Measurements from ENCODE around the gene PUM1.

The PUM1 gene

DNA sequence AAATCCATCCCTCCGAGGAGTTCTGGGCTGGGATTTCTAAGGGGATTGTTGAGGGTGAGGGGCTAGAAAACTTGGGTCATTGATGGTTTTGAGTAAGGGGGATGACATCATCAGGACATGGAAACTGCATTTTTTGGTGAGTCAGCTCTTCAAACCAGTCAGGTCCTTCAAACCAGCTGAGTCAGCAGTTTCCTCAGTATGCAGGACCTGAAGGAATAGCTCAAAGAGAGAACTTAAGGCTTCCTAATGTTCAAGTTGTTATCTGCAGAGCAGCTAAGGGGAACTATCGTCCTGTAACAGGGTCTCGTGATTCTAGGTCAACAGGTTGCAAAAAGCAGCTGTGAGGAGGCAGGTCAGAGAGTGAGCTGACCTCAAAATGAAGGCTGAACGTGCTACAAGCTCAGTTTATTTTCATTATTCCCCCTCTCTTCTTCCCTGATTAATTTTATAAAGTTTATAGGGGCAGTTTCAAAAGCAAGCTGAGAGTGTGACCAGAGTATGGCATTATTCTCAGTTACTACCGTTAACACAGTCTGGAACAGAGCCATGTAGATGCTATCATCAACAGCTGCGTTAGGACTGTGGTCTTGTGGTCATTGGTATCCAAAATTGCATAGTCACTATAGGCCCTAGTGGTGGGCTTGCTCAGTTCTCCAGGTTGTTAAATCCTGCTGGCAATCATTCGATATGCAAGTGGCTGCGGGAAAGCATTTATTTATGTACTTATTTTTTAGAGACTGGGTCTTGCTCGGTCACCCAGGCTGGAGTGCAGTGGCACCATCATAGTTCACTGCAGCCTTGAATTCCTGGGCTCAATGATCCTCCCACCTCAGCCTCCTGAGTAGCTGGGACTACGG lies 146.3 kb downstream of the PUM1 start:
- no peak for DNase-seq

DNA sequence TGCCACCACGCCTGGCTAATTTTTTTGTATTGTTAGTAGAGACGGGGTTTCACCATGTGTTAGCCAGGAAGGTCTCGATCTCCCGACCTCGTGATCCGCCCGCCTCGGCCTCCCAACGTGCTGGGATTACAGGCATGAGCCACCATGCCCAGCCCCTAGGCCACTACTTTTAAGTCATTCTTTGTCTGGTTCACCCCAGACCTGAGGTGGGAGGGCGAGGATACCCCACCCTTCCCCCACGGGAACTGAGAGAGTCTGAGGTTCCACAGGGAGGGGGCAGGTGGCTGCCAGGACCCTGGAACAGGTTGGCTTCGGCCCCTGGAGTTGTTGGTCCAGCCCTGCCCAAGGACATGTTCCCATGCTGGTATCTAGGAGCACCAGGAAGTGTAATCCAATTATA lies 149.2 kb downstream of the PUM1 start:
- no peak for DNase-seq

DNA sequence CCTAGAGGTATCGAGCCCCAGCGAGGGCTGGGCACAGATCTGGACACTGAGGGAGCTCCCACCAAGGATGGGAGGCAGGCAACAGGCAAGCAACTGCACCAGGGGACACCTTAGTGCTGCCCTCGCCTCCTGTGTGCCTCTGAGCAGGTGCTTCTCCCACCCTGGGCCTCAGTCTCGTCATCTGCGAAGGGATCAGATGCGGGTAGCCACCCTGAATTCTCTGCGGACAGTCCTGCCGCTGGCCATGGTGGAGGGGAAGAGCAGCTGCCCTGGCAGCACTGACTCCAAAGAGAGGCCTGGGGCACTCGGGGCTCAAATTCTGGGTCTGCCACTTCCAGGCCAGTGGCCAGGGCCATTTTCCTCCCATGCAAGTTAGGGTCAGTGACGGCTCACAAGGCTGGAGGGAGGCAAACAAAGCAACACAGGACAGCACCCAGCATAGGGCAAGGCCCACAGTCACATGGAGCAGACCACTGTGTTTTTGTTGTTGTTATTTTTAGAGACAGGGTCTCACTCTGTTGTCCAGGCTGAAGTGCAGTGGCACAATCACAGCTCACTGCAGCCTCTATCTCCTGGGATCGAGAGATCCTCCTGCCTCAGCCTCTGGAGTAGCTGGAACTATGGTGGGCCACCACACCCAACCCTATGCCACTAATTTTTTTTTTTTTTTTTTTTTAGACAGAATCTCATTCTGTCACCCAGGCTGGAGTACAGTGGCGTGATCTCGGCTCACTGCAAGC lies 149.9 kb downstream of the PUM1 start:
- no peak for DNase-seq

DNA sequence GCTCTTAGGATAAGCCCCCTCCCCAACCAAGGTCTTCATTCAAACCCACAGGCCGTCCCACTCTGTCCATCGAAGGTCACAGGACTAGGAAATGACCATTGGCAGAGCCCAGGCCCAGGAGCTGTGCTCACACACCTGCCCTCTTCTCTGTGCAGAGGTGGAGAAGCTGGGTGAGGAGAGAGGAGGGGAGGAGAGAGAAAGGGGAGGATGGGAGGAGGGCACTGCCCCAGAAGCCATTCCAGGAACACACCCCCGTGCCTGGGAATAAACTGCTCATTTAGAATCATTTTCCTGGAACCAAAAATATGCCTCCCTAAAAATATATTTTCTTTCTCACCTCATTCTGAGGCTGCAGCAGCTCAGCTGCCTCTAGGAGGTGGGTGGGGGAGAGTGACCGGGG lies 150.6 kb downstream of the PUM1 start:
- DNase-seq: no peak

DNA sequence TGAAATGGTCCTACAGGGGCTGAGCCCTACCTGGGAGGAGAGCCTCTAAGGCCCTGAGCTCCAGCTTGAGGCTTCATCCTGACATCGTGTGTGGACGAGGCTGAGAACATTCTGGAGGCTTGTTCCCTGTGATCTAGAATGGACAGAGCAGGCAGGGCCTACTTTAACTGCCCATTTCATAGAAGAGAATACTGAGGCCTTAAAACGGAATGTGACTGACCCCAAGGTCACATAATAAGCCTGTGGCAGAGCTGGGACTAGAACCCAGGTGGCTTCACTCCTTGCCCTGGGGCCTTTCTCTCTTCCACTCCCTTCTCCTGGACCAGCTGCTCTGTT lies 151.0 kb downstream of the PUM1 start:
- DNase-seq: no peak

DNA sequence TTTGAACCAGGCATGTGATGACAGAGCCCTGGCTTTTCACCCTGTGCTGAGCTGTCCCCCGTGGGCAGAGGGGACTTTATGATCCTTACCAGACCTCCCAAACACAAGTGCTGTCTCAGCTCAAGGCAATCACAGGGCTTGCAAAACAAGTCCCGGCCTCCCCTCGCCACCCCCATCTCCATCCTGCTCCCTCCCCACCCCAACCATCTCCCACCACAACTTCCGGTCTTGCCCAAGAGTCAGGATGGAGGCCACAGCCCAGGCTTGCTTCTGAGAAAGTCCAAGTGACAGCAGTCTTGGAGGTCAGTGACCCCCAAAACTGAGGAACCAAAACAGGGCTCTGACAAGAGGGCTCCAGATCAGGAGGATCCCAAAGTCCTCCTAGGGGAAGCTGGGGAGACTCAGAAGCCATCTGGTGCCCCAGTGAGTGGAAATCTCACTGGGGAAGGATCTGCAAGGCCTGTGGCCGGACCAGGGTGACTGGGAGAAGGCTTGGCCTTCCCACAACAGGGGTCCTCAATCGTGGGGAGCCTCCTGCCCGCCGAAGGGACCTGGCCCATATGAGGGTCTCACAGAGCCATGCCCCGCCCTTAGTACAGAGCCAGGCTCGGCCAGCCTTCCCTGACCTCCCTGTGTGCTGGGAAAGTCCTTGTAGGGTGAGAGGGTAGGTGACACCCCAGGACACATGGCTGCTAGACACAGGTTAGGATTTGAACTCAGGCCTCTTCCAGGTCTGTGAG lies 152.4 kb downstream of the PUM1 start:
- no peak for DNase-seq

DNA sequence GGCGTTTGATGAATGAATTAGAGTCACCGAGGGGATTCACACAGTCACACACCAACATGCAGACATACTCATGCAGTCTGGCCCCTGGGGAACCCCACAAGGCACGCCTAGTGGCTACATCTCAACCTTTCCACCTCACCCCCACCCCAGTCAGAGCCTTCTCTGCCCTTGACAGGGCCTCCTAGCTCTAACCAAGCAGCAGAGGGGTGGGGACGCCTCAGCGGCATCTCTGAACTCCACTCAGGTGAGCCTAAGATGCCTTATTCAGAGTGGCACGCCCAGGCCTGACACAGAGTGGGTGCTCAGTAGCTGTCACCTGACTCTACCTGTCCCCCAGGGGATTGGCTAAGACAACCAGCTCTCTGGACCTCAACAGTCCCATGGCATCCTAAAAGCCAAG lies 153.3 kb downstream of the PUM1 start:
- no peak for DNase-seq

DNA sequence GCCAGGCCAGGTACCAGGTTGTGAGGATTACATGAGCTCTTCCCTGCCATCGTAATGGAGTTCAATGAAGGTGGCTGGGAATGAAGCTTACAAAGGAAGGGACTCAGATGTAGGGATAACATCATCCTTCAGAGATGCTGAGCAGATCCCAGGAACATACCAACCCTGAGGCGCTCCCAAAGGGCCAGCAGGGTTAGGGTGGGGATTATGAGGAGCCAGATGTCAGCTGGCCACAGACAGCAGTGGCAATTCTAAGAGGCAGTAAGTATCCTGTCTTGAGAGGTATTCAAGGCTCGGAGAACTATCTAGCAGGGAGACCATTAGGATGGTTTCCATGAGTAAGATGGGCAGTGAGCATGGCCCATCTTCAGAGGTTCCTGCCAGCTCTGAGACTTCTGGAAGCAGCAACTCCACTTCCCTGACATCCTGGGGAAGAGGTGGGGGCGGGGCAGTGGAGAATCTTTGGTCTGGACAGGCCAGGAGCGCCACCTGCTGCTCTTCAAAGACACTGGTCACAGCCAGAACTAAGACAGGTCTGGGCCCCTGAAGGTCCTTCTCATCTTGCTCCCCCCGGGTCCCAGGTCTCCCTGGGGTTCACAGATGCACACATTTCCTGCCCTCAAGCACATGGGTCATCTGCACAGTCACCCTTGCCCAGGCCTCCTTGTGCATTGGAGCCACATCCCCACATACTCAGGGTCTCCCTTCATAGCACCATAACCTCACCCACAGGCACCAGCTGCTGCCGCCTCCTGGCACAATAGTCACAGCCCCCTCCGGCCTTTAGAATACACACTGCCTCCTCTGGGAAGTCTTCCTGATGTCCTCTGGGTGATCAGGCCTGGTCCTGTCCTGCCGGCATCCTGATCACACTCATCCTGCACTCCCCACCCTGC lies 154.2 kb downstream of the PUM1 start:
- peak; percentile 40 for DNase-seq

DNA sequence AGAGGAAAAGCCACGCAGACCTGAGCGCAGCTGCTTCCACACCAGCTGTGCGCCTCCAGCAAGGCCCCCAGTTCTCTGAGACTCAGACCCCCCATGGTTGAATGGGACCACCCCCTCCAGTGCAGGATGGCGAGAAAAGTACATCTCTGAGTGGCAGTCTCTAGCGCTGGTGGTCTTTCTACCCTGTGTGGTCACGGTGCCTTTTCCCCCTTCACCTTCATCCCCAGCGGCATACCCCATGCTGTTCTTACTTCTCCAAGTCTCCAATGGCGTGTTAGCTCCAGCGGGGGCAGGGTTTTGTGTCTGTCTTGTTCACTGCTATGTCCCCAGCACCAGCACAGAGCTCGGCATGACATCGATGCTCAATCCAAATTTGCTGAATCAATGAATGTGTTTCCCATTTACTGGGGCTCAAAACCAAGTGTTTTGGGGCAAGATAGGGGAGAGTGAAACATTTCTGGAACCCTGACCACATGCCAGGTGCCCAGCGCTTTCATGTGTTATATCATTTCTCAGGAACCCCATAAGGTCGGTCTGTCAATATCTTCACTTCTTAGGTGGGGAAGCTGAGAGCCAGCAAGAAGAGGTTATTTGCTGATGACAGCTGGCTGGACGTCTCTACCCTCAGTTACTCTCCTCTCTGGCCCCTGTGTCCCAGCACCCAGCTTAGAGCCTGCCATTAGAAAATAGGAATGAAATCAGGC lies 156.0 kb downstream of the PUM1 start:
- DNase-seq: no peak

DNA sequence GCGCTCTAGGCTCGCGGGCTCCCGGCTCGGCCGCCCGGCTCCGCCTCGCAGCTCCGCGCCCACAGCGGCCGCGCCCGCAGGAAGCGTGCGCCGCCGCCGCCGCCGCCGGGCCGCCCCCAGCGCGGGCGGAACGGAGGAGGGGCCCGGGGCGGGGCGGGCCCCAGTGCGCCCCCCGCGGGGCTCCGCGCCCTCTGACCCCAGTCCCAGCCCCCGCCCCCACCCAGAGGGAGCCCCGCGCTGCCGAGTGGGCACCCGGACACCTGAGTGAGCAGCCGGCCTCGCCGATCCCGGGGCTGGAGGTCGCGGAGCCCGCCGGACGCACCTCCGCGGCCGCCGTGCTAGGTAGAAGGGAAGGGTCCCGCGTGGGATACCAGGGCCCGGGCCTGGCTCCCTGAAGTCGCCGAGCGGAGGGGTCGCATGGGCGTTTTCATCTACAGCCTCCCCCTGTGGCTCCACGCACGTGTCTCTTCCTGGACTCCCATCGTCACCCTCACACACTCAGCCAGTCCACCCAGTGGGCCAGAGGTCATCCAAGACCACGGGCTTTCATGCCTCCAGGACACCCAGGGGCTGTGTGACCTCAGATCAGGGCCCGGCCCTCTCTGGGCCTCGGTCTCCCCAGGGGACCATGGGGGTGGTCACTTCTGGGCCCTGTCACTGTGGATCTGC lies 156.7 kb downstream of the PUM1 start, which contains the start of gene SDC3:
Gene SDC3, minus strand, starts transcription at position 63 of the 669 bp plus-strand sequence. CDS start 172 bp downstream, outside the sequence.
- DNase-seq: no peak

DNA sequence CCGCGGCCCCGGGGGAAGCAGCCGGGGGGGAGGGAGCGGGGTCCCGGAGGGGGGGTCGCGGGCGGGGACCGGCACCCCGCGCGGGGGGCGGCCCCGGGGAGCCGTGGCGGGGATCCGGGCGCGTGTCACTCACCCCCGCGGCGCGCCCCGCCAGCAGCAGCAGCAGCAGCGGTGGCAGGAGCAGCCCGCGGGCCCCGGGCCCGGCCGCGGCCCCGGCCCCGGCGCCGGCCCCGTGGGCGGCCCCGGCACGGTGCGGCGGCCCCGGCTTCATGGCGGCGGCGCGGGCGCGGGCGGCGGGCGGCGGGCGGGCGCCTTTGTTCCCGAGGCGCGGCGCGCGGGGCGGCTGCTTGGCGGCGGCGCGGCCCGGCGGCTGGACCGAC lies 157.2 kb downstream of the PUM1 start:
- DNase-seq: no peak

DNA sequence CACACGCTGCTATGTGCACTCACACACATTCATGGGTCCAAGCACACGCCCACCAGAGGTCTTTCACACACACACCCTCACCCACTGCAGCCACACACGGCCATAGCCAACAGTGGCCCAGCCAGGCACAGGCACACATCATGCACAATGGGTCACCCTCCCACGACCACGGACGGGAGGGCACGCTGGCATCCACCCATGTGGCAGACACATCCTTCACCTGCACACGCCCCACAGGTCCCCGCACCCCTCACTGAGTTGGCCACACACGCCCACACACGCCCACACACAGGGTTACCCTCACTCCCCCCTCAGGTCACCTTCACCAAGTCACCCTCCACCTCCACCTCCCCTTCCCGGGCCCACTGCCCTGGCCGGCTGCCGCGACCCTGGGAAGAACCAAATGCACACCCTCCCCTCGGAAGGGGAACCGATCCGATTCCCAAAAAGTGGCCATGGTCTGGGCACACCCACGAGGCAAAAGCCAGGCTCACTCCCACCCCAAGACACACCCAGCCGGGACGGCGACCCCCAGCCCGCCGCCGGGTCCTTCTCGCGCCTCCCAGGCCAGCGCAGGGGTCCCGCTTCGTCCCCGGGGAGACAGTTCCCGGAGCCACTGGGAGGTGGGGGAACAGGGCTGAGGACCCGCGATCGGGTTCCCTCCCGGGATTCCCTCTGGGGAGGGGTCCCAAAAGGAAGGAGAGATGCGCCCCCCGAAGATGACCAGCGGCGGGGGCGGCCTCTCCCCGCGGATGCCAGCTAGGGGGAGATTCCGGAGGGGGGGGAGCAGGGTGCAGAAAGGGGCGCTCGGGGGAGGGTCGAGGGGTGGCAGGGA lies 157.8 kb downstream of the PUM1 start:
- no peak for DNase-seq

DNA sequence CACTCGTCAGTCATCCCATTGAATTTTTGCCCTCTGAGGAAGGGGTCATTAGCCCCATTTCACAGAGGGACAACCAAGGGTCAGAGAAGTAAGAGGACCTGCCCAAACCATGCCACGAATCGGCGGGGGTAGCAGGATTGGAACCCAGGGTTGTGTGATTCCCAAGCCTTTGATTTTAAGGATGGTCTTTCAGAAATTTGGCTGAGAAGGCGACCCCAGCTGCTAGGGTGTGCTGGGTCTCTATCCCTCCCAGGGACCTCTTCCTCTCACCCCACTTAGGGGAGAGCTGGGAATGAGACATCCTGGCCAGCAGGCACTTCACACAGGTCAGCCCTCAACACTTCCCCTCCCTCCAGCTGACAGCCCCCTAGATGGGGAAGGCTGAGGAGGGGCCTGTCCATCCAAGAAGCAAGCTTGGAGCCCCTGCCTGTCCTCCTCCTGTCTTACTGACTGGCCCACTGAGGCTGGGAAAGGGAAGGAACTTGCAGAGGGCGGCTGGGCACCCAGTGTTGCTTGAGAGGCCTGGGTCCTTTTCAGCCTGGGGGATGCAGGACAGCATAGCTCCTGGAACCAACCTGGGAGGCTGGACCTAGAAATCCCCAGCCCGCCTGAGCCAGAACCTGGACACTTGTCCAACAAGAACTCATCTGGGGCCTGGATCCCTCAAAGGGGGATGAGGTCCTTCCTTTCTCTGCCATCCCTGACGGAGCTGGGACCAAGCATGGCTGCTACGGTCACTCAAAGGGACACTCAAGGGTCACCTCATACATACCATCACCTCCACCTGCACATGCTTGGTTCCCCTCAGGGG lies 158.7 kb downstream of the PUM1 start:
- no peak for DNase-seq

DNA sequence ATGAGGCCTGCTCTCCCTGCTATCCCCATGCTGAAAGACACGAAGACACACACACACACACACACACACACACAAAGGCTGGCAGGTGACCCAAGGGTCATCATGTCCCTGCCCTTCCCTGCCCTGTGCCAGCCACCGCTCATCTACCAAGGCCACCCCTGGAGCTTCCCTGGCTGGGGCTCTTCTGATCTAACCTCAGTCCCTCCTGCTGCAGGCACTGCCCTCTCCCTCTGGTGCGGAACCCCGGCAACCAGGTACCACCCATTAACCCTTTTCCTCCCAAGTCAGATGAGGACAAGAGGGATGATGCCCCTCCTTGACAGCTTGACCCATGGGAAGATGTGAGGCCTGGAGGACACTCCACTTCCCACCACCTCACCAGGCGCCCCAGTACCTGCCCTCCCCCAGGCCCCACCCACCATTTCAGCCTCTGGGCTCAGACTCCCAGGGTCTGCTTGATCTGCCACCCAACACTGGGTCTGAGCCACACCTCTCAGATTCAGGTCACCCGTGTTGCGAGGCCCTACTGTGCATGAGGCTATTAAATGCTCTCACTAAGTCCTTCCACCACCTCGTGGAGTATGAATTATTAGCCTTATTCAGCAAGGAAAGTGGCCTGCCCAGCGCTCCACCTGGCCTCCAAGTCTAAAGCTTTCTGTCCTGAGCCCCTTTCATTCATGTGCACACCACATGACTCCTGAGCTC lies 159.4 kb downstream of the PUM1 start:
- DNase-seq: no peak

DNA sequence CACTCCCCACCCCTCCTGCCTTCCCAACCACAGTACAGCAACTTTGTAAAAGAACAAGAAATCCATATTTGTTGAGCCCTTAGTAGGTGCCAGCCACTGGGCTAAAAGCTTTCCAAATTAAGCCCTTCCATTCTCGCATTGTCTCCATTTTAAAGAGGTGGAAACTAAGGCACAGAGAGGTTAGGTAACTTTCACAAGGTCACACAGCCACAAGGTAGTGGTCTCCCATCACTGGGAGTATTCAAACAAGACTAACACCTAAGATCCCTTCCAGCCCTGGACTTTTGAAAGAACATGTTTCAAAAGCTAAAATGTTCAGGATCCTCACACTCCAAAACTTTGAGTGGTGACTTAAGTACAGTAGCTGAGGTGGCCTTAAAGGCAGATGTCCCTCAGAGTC lies 160.1 kb downstream of the PUM1 start:
- DNase-seq: no peak

DNA sequence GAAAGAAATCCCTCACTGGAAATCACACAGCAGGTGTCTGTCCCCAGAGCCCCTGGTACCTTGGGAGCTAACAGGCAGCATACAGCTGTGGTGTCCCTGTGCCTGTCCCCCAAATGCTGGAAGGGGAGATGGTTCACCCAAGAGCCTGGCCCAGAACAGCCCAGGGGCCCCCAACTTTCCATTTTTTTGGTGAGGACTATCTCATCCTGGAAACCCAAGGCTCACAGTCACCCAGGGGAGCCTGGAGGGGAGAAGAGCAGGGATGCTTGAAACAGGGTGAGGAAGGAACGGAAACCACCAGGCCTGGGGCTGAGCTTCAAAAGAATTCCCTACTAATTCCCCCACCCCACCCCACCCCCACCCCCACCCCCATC lies 160.6 kb downstream of the PUM1 start:
- no peak for DNase-seq

DNA sequence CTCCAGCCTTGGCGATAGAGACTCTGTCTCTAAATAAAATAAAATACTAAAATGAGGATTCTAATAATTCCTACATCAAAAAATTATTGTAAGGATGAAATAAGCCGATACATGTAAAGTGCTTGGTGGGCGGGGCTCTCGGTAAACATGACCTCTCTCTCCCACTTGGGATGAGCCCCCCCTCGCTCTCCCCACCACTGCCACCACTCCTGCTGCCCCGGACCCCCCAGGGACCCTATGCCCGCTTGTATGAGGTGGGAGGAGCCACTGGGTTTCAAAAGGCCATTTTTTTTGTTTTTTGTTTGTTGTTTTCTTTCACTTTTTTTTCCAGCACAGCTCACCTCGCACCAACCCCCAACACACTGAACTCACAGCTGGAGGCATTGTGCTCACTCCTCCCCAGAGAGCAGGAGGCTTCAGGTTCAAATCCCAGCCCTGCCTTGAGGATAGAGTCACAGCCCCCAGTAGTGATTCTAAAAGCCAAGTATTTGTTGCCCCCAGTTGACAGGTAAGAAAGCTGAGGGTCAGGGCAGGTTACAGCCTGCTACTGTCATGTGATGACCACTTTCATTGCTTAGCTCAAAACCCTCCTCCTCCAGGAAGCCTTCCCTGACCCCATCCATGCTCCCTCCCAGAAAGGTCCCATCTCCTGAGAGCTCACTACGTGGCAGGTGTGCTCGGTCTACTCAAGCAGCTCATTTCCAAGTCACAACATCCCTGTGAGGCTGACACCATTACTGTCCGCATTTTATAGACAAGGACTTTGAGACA lies 161.1 kb downstream of the PUM1 start:
- no peak for DNase-seq
